Renal pelvis (tissue), 4 donors: ENCODE data around the gene FAM131B. TPM values are rescaled to one million over a fixed set of nuclear protein-coding genes. Genes with fewer than 3 reads are reported as not detected.
"Not testable (repeated sequence)": the region's sequence is repeated elsewhere in the genome, so short reads cannot be mapped to it uniquely, and the experiment has no call there.

ENCODE experiments used
- DNase-seq: peaks from one replicate; pipeline ENCODE4 v3.0.0-alpha.2; 2013
- polyA plus RNA-seq, 3 donors: library from polyadenylated mRNA; unstranded; fragments of 120-200 nt; gene quantifications; one replicate each; pipeline ENCODE4 v1.2.1, GENCODE V29; 2013; ENCODE audit not compliant: insufficient read length in 3 of 3

FAM131B gene
- polyA plus RNA-seq, 3 donors = 2.3 to 2.6 (median 2.5) TPM

DNA sequence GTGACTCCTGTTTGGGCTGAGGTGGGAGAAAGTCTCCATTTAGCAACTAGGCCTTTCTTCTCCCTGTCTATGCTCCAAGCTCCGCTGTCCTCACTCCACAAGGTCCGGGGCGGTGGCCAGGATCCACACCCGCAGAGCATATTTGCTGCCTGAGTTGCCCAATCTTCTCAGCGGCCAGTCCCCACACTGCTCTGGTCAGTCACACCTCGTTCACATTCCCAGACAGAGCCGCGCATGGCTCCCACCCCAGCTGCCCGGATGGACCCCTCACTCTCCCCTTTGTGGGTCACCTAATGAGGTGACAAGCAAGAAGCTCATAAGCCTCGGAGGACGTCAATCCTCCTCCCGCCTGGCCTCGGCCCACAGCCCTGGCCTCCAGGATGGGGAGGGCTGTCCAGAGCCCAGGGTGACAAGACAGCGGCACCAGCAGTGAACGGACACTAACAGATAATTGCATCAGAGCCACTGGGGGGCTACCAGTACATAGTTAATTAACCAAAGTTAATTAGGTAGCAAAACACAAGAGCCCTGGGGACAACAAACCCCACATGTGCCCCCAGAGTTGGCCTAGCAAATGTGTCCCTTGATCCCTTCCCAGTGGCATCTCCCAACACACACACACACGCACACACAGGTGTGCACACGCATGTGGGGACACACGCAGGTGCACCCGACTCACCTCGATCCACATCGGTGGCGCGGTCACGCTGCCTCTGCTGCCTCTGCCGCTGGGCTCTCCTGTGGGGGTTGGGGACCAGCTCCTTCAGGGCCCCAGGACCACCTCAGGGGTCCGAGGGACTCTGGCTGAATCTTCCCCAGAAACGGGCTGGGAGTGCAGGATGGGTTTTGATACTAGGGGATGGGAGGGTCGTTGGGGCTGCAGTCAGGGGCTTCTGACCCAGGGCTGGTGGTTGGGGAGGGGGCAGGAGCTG lies 34.4 kb upstream of the FAM131B start:
- no peak for DNase-seq

DNA sequence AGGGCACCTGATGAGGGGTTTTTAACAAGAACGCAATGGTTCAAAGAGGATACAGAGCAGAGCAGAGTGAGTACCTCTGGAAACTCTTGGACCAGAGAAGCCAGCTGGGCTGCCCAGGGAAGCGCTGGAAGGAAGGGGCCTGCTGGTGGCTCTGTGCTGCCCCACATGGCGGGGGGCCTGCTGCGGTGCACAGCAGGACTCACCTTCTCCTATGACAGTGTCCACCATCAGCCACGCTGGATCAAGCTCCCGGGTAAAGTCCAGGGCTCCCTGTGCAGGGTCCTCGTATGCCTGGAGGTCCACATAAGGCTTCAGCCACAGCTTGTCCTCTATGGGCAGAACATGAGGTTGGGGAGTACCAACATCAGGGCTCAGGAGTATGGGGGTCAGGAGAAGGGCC lies 33.7 kb upstream of the FAM131B start:
- no peak for DNase-seq

DNA sequence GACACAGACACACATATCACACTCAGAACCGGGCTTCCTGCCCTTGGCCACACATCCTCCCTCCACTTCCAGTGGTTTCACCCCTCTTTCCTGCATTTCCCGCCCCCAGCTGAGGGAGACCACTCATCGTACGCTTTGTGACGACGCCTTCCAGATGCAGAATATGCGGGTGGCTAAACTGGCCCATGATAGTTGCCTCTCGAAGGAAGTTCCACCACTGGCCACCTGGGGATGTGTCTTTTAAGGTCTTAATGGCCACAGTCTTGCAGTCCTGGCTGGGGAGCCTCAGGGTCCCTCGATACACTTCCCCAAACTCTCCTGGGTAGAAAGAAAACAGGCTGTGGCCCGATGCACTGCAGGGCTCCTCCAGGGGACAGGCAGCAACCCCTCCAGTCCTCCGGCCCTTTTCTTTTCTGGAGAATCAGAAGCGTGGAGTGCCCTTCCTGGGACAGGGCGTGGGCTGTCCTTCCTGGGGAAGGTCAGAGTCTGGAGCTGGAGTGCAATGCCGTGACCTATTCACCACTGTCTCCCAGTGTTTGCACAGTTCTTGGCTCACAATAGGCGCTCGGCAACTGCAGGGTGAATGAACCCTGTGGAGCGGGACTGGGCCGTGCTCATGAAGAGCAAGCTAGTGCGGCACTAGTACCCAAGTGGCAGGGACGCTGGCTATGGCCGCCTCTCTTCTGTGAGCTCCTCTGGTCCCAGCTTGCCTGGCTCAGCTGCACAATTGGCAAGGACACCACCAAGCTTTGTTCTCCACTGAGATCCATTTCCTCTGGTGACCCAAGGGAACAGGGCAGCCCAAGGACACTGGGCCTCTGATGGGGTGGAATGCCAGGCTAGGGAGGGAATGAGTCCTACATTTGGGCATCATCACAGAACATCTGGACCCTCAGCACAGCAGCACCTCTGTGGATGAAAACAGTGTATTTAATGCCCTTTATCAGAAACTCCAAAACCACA lies 33.0 kb upstream of the FAM131B start:
- no peak for DNase-seq

DNA sequence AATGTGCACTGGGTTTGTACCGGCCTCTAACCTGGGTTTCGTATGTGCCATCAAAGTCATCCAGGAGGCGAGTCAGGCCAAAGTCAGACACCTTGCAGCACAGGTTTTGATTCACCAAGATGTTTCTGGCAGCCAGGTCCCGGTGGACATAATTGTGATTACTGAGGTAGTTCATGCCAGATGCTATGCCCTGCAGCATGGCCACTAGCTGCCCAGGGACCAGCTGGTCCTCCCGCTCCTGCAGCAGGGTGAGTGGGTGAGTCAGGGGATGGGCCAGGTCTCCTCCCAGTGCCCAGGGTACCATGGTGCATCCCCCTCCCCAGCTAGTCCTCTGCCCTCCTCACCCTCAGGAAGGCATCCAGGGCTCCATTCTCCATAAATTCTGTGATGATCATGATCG lies 32.3 kb upstream of the FAM131B start:
- DNase-seq = no peak

DNA sequence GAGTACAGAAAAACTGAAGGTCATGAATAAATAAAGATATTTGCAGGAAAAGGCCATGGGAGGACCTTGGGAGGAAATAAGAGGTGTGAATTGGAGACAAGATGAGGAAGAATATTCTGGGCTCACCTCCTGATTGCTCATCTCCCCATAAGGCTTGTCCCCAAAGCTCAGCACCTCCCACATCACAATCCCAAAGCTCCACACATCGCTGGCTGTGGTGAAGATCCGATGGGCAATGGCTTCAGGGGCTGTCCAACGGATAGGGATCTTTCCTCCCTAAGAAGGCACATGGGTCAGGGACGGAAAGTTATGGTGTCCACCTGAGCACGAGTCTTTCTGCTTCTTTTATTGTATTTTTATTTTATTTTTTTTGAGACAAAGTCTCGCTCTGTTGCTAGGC lies 31.6 kb upstream of the FAM131B start:
- no peak for DNase-seq

DNA sequence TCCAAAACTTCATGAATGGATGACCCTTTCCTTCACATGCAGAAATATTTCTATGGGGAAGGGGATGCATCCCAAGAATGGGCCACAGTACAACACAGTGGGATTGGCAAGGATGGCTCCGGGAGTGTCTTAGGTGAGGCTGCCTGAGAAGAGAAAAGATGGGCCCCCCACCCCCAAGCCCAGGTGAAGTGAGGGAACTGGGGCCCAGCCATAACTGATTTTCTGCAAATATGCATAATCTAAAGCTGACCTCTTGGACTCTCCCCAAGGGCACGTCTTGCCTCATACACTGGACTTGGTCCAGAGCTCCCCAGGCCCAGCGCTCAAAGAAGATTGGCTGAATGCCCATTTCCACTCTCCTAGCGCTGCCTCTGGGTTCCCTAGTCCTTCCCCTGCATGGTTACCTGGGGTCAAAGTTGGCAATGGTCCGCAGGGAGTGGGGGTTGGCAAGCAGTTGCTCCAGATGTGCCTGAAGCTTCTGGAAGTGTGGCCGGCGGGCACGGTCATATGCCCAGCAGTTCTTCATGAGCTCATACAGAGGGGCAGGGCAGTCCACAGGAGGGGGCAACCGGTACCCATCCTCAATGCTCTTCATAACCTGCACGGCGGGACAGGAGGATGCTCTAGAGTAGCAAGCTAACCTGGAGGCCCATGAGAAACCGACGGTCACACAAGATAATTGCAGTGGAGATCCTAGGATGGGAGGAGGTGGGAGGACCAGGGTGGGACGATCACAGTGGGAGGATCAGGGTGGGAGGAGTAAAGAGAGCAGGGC lies 30.9 kb upstream of the FAM131B start:
- no peak for DNase-seq

DNA sequence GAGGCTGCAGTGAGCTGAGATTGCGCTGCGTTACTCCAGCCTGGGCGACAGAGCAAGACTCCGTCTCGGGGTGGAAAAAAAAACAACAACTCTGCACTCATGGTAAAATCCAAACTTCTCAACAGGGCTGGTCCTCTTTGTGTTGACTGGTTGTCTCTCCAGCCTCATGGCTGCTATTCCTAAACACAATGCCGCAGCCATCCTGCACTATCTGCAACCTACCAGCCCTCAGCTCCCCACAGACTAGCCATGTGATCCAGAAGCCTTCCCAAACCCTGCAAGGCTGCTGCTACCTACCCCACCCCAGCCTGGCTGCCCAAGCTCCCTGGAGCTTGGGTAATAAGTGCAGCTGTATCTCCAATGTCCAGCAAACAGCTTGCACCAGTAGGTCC lies 30.4 kb upstream of the FAM131B start:
- DNase-seq = no peak

DNA sequence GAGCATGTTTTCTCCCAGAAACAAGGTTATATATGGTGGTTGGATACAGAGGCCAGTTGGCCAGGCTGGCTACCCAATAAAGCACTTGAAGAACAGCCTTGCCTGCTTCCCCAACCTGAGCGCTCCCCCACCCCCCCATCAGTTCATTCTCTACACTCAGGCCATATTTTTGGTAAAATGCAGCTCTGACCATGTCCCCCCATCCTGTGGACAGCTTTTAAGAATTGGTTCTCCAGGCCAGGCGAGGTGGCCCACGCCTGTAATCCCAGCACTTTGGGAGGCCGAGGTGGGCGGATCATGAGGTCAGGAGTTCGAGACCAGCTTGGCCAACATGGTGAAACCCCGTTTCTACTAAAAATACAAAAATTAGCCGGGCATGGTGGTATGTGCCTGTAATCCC lies 29.9 kb upstream of the FAM131B start:
- DNase-seq = not testable (repeated sequence)

DNA sequence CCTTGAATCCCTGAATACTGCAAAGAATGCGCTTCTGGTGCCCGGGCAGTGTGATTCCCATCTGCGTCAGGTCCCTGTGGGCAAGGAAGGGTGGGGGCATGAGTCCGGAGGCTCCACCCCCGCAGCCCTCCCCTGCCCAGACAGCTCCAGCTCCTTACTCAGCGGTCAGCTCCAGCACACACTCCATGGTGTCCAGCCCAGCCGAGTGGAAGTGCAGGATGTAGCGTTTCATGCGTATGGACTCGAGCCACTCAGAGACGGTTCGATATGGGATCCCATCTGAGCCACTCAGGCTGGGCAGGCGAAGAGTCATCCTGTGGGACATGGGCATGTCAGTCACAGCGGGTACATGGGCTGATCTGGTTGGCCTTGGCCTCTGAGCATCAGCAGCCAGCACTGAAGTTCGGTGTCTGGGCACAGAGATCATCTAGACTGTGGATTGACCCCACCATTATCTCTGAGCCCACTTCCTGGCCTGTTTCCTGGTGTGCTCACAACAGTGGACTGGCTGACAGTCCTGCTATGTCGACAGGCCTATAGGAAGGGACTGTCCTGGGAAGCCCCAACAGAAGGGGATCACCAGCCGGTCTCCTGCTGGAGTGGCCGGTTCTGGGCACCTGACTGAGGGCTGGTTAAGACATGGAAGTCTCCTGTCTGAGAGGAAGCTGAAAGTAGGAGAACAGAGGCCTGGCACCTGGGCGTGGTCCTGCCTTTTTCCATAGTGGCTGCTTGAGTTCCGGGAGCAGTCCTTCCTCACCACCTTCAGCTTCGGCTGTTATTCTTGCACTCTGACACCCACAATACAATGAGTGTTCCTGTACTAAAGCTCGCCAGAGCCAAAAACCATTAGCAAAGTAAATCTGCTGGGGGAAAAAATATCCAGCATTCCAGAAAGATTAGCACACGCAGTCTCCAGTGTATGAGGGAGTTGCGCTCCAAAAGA lies 29.2 kb upstream of the FAM131B start:
- no peak for DNase-seq

DNA sequence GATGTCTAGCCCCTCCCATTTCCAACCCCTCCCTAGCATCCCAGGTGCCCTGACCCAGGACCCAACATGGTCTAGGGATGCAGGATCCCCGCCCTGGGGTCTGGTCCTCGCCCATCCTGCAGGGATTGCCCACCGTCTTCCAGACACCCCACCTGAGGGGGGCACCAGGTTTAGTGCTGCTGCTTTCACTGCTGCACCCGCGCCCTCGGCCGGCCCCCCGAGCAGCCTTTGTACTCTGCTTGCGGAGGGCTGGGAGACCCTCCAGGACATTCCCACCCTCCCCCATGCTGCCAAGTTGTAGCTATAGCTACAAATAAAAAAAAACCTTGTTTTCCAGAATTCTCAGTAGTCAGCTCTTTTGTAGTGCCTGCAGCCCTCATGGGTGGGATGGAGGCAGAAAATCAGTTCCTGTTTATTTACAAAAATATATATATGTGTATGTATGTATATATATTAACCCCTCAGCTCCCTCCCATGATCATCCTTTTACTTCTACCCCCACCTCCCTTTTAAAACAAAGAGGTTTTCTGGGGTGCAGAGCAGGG lies 28.3 kb upstream of the FAM131B start:
- DNase-seq = no peak

DNA sequence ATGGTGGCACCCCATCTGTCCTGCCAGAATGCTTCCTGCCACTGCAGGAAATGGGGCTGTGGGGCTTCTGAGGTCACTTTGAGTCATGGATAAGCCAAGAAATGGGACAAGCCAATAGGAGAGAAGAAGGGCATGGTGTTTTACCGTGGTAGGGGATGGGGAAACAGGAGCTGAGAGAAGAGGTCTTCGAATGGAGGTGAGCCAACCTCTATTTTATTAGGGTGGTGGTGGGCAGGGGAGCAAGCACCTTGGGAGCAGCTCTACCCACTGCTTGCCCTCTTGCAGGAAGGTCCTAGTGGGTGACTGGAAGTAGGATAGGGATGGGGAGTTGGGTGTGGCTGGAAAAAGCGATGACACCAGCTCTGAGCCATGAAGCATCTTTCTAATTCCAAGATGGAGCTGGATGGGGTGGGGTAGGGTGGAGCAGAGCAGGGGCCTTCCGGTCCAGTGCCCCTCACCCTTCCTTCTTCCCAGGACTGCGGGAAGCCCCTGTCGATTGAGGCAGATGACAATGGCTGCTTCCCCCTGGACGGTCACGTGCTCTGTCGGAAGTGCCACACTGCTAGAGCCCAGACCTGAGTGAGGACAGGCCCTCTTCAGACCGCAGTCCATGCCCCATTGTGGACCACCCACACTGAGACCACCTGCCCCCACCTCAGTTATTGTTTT lies 27.7 kb upstream of the FAM131B start:
- DNase-seq = no peak

DNA sequence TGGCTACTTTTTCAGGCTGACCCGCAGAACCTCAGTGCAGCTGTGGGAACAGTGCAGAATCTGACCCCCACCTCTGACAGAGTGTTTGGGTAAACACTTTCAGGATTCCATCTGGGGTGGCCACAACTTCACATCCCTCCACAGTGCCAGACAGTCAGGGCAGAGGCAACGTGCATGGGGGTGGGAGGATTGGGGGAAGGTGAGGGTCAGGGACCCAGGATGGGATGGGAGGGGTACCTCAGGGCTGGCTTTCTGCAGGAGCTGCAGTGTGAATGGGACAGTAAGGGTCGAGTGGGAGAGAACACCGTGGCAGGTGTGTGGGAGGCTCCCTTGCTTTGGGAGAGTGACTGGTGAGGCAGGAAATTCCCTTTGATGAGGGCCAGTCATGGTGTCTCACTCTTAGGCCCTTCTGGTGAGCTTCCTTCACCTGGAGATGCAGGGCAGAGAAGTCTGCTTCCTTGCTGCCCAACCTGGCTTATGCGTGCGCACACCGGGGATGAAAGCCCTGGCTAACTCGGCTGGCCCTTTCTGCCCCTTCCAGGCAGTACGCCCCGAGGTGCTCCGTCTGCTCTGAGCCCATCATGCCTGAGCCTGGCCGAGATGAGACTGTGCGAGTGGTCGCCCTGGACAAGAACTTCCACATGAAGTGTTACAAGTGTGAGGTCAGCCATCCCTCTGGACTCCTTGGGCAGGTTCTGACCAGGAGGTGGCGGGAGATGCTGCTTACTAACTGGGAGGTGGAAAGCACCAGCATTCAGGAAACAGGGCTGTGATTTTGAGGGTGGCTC lies 27.0 kb upstream of the FAM131B start:
- DNase-seq = no peak

DNA sequence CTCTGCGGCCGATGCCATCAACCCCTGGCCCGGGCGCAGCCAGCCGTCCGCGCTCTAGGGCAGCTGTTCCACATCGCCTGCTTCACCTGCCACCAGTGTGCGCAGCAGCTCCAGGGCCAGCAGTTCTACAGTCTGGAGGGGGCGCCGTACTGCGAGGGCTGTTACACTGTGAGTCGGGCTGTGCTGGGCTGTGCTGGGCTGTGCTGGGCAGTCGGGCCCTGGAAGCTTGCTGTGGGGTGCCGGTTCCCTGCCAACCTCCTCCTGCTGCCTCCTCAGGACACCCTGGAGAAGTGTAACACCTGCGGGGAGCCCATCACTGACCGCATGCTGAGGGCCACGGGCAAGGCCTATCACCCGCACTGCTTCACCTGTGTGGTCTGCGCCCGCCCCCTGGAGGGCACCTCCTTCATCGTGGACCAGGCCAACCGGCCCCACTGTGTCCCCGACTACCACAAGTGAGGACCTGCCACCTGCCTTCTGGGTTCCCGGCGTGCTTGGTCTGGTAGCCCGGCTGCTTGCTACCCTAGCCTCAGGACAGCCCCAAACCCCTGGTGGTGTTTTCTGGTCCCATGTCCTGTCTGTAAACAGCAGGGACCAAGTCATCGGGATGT lies 26.1 kb upstream of the FAM131B start:
- DNase-seq = no peak

DNA sequence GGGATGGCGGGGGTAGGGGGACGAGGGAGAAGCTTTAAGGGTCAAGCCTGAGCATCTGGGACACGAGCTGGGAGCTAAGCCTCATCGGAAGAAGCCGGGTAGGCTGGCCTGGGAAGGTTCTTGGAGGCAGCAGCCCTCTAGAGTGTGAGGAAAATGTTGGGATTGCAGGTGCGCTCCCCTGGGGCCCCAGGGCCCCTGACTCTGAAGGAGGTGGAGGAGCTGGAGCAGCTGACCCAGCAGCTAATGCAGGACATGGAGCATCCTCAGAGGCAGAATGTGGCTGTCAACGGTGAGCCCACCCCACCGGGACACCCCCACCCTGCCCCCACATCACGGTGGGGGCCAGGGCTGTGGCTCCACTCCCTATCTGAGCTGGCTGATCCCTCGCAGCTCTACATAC lies 25.5 kb upstream of the FAM131B start:
- no peak for DNase-seq

DNA sequence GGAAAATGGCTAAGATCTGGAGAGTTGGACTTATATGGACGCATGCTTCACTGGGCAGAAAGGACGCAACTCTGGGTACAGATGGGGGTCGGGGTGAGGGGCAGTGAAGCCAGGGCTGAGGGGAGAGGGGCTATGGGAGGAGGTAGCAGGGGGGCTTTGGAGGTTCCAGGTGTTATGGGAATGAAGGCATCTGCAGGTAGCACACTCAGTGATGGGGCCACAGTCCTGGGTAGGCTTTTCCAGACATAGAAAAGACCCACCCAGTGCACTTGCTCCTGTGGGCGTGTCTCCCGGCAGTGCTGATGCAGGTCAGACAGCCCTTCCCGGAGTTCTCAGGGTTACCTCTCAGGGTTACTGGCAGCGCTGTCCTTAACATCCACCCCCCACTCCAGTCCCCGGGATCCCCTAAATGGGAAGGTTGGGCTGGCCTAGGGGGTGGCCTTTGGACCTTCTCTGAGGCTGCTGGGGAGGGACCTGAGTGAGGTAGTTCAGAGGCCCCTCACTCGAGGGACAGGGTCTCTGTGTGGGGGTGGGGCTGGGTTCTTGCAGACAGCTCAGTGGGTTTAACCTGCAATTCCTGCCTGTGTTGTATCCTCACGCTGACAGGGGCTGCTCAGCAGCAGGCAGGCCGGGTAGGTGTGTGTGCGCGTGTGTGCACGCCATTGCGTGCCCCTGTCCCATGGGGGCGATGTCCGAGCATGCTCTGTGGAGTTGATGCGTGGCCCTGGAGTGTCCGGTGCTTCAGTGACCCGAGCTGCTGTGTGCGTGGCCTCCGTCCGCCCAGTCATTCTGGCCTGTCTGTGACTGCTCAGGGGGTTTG lies 24.9 kb upstream of the FAM131B start:
- DNase-seq = no peak

DNA sequence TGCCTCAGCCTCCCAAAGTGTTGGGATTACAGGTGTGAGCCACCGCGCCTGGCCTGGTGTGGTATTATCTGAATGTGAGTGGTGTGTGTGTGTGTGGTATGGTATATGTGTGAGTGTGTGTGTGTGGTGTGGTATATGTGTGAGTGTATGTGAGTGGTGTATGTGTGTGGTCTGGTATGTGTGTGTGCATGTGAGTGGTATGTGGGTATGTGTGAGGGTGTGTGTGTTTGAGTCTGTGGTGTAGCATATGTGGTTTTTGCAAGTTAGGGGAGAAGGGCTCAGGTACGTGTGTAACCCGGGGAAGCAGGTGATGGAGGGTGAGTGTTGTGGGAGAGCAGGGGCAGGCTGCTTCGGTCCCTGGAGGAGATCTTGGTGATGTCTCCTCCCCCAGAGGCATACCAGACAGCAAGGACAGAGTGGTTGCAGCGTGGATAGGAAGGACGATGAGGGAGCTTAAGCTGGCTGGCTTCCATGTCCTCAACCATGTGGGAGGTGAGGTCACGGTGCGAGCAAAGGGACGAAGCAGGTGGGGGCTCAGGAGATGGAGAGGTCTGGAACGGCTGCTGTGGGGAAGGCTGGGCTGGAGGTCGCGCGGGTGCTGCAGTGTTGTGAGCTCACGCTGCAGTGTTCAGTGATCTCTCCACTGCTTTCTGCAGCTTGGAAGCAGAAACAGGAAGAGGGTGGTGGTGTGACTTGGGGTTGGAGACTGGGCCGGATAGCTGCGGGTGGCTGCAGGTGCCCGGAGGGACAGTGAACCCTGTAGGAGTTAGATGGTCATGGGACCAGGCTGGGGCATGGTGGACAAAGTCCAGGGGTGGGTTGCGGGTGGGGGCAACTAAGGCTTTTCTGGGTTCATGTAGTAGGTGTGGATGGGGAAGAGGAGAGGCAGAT lies 23.6 kb upstream of the FAM131B start:
- no peak for DNase-seq
